HG03196 (cell line): Measurements from ENCODE around the gene GRIN2C.

Experiments used
- ATAC-seq: cut with Tn5 transposase; IDR thresholded peaks from one replicate; pipeline ENCODE4 v1.9.1; 2021; ENCODE audit not compliant: unreplicated experiment

Gene GRIN2C

DNA sequence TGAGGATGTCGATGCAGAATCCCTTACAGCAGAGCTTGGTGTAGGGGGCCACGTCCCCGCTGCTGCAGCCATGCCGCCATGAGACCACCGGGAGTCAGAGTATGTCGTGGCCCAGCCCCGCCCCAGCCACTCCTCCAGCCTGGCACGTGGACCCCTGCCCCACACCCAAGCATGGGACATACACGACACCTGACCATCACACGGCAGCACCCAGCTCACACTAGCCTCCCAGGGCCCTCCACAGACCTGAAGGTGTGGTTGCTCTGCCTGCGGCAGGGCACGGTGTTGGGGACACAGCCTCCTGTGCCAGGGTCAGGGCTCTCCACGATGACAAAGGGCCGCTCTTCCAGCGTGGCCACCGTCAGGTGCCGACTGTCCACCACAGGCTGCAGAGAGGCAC lies 9.4 kb downstream of the GRIN2C start:
- no peak for ATAC-seq

DNA sequence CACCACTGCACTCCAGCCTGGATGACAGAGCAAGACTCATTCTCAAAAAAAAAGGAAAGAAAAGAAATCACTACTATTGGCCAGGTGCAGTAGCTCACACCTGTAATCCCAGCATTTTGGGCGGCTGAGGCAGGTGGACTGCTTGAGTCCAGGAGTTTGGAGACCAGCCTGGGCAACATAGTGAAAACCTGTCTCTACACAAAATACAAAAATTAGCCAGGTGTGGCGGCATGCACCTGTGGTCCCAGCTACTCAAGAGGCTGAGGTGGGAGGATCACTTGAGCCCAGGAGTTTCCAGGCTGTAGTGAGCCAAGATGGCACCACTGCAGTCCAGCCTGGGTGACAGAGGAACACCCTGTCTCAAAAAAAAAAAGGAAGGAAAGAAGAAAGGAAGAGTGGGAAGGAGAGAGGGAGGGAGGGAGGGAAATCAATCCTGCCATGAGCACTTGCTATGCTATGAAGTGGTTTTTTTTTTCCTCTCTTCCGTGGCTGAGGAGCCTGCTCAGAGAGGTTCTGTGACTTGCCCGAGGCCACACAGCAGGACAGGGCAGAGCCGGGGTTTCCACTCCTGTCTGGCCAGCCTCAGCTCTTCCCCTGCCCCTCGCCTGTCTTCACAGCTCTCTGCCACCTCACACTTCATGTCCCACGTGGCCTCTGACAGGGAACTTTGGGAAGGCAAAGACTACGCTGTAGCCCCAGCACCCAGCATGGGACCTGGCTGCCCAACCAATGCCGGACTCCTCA lies 10.9 kb downstream of the GRIN2C start:
- ATAC-seq, result no peak

DNA sequence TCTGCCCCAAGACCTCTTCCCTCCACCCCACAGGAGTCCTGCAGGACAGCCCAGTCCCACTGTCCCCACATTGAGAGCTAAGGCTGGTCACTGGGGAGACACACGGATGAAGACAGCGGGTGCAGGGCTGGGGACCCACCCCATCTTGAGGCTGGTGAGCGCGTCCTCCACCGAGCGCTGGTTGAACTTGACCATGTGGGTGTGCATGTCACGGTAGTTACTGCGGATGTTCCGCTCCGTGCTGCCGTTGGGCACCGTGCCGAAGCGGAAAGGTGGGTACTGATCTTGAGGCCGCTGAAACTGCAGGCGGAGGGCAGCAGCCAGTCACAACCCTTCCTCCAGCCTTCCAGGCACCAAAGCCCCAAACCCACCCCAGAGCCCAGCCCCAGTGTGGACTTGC lies 13.1 kb downstream of the GRIN2C start:
- ATAC-seq, result no peak

DNA sequence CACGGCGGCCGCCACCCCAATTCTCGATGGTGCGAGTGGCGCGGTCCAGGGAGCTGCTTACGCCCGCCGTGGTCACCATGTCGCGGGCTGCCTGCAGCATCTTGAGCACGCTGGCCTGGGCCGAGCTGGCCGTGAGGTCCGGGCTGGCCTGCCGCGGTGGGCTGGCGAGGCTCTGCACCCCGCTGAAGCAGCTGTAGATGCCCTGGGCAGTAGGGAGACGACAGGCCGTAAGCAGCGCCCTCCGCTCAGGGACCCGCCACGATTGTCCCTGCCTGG lies 16.4 kb downstream of the GRIN2C start:
- ATAC-seq, result no peak

DNA sequence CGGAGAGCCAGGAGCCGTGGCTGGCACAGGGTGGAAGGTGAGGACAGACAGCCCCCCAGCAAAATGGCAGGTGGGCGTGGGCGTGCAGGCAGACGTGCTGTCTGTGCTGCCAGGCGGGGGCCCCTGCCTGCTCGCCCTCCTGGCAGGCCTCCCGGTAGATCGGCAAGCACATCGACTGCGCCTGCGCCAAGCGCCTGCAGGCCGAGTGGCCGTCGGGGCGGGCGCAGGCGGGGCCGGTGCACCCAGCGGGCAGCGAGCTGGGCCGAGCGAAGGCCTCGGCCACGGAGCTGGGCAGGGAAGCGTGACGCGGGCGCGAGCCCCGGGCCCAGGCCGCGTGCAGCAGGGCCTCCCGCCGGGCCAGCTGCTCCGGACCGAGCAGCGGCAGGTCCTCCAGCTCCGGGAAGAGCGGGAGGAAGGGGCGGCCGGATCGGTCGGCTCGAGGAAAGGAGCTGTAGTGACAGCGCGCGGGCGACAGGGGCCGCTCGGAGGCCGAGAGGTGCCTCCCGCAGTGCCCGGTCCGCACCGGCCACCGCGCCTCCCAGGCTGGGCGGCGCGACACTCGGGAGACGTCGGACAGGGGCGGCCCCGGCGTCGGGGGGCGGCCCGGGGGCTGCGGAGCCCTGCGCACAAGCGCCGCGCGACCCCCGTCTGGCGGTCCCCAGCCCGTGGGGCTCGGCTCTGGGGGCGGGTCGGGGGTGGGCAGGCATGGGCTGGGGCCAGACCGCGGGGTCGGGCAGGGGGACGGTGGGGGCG lies 16.9 kb downstream of the GRIN2C start:
- no peak for ATAC-seq

DNA sequence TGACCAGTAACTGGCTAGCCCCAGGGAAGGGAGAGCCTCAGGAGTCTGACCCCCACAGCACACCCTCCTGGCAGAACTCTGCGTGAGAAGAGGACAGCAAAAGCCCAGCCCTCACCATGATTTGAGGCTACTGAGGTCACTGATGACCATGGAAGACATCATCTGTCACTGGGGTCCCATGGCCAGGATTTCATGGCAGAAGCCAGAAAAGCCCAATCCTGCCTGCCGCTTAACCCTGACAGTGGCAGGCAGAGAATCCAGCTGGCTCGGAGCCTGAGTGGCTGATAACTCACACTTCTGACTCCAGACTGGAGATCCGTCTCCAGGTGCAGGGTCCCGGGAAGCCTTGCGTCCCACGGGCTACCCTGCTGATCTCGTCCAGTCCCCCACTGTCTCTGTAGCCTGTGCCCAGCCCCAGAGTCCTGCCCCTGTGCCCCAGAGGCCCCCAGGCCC lies 17.5 kb downstream of the GRIN2C start:
- no peak for ATAC-seq

DNA sequence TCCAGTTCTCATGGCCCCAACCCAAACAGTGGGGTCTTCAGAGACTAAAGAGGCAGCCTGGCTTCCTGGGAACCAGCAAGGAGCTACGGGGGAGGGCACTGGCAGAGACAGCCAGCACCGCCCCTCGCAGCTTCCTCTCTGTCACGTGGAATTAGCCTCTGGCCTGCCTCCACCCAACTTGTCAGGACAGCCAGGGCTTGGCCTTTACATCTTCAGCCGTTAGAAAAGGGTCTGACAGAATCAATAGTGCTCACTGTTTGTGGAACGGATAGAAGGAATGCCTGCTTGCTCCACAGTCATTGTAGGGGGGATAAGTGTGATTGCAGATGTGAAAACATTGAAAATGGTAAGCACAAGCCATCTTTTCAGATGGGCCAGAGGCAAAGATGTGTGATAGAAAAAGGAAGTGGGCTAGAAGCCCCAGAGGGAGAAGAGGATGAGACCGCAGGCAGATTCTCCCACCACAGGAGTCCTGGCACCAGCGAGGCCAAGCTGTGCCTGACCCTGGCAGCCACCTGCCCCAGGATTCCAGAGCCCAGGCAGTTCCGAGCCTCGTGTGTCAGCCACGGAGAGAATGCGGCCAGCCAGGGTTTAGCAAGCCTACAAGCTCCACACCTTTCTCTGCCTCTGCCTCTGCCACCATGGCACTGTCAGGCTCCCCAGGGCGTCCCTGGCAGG lies 18.6 kb downstream of the GRIN2C start:
- no peak for ATAC-seq

DNA sequence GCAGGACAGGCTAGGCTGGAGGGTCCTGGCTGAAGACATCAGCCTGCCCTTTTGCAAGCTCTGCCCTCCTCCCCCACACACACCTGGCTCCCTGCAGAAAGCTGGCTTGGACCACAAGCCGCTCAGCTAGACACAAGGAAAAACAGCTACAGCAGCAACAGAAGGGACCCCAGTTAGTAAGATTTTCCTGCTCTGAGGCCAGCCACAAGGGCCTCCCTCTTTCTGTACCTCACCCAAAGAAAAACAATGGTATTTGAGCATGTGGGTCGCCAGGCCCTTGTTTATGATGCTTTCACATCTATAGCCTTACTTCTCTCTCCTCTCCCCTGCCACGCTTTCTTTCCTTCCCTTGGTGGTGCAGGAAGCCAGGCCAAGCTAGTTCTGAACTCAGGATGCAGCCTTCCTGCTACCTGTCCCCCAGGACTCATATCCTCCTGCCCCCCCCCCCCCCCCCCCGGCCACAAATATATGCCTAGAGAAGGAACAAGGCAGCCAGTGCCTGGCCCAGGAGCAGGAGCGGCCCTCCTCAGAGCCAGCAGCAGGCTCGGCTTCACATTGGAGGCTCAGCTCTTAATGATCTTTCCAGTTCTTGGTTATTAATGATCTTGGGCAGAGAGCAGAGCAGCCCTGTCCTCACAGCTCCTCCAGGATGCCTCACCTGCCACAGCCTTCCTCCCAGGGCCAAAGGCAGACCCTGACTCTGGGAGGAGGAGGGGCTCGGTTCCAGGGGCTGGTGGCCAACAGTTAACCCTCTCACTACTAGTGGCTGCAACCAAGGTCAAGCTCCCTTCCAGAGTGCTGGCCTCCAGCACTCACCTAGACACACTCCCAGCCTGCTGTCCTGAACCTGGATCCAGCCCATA lies 19.5 kb downstream of the GRIN2C start:
- no peak for ATAC-seq

DNA sequence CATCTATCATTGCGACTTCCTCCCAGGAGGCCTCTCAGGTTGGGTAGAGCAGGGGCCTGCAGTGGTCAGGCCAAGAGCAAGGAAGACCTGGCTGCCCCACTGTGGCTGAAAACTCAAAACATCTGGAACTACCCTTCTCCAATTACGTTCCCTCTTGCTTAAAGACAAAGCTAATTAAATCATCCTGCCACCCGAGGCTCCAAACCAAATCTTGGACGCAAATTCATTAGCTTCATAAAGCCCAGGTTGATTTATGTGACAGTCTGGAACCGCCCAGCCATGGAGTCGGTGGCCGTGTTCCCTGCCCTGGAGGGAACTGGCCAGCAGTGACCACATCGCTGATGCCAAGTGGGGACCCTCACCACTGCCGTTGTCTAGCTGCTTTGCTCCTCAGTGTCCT lies 21.4 kb downstream of the GRIN2C start:
- no peak for ATAC-seq

DNA sequence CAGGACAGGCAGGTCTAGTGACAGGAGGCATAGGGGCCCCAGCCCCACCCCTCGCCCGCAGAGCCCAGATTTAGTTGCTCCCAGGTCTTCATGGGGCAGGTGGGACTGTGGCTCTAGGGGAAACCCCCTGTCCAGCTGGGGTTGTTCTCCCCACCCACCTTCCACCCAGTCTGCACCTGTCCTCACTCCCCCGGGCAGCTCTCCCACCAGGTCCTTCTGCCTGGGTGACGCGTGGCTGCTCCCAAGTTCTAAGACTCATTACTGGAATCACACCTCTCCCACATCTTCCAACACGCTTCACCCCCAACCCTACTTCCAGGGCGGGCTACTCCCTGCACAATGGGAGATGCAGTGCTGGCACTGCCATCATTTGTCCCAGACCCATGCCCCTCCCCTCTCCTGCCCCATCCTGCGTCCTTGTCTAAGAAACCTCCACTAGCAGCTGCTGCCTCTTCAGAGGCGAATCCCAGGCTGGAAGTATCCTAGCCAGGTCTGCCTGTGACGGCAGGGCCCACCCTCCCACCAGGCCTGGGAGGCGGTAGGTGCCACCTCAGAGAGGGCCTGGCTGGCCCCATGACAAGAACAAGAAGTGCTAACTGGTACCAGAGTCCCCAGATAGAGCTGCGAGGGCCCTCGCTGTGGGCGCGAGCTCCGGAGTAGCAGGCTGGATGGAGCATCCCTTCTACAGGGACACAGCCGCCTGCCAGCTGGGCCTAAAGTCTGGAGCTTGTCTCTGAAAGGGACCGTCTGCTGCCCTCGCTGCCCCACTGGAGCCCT lies 22.8 kb downstream of the GRIN2C start:
- ATAC-seq, result no peak

DNA sequence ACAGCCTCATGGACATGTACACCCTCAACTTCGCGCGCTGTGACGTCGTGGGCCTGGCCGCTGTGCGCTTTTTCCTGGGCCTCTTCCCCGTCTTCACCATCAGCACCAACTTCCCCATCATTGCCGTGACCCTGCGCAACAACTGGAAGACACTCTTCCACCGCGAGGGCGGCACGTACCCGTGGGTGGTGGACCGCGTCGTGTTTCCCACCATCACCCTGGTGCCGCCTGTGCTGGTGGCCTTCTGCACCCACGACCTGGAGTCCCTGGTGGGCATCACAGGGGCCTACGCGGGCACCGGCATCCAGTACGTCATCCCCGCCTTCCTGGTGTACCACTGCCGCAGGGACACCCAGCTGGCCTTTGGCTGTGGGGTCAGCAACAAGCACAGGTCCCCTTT lies 23.5 kb downstream of the GRIN2C start:
- ATAC-seq, result no peak

DNA sequence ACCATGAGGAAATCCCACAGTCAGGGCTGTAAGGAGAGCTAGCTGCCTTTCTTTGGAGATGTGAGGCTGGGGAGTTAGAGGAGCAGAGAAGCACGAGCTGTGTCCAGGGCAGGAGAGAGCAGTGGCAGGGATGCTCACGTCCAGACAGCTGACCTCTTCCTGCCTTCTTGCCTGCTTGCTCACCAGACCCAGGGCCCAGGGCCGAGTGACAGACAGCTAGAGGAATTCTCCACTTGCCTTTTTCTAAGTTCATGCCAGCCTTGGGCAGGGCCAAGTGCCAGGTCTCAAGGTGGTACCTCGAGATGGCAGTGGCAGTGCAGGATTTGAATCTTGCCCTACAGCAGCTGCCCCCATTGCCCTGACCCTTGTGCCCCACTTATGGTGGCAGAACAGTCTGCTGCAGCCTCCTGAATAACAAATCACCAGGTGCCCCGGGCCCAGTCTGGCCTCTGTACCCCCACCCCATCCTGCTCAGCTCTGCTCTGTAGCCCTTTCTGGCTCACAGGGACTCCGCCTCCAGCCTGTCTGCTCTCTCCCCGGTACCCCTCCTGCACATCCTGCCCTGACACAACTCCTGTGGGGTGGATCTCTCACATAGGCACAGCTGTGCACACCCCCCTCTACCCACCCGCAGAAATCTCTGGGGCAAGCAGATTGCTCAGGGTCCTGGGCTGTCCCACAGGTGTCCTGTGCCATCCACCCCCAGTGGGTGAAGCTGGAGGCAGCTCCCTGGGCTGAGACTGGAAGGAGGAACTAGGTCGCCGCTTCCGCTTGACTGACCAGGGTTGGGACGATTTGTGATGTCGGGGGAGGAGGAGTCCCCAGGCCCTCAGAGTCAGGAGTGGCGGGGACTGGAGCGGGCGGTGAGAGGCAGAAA lies 25.9 kb downstream of the GRIN2C start:
- ATAC-seq, result no peak

DNA sequence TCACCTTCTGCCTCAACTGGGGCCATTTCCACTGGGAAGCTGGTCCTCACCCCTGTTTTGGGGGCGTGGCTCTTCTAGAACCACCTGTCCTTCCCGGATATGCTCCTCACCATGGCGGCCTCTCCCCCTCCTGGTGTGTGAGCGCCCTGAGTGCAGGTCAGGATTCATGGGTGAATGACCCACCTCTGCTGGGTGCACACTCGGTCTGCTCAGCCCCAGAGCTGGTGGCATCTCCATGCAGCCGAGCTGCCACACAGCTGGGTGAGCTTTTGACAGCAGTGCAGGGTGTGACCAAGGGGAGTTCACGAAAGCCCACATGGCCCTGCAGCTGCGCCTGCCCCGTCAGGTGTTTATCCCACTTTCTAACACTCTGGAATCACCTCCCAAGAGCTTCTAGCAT lies 27.3 kb downstream of the GRIN2C start:
- no peak for ATAC-seq

DNA sequence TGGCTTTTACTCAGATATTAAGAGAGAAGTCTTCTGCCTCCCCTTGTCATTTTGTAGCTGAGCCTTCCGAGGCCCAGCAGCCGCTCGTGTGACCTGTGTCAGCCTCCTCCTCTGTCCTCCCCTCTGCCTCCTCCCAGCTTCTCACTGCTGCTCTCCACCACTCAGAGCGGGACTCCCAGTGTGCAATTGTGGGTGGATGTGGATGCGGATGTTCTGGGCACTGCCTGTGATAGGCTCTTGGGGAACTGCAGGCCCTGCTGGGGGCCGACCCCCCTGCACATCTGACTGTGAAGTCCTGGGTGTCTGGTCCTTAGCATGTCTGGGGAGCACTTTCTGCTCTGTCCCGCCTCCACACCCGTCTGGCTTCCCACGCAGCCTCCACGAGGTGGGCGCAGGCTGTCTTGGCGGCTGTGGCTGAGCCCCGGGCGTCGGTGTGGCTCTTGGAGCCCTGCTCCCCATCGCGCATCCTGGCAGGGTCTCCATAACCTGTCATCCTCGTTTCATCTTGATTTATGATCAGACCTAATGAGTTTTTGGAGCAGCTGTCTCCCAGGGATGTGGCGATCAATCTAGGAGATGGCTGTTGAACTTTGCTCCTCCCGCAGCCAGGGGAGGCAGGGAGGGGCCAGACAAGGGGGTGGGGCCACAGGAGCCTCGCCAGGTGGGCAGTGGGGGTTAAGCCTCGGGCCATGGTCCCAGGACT lies 28.1 kb downstream of the GRIN2C start:
- ATAC-seq, result no peak

DNA sequence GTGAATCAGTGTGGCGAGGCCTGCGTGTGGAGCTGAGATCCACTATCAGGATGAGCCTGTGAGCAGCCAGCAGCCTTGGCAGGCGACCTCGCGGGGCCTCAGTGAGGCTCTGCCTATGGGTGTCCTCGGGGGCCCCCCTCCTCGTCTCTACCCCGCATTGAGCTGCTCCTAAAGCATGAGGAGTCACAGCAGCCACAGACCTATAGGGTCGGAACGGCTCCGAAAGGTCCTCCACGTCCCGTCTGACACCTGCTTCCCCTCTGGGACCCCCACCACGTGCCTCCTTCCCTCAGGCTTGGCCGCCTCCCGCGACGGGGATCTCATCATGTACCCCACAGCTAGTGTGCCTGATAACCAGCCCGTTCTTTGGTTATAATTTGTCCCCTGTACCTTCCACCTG lies 28.8 kb downstream of the GRIN2C start:
- no peak for ATAC-seq

DNA sequence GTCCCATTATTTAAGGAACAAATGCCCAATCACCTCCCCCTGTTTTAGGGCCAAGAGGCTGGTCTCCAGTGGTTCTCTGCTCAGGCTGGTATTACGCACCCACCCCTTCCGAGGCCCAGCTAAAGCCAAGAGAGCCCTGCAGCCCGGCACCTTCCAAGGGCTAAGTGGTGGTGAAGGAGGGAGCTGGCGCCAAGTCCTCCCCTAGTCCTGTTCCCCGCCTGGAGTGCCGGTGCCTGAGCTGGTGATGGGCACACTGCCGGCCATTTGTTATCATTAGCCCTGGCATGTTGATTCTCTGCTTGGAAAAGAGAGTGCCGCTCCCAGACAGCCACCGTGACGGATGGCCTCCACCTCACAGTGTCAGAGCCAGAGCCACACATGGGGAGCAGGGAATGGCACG lies 31.9 kb downstream of the GRIN2C start:
- no peak for ATAC-seq

DNA sequence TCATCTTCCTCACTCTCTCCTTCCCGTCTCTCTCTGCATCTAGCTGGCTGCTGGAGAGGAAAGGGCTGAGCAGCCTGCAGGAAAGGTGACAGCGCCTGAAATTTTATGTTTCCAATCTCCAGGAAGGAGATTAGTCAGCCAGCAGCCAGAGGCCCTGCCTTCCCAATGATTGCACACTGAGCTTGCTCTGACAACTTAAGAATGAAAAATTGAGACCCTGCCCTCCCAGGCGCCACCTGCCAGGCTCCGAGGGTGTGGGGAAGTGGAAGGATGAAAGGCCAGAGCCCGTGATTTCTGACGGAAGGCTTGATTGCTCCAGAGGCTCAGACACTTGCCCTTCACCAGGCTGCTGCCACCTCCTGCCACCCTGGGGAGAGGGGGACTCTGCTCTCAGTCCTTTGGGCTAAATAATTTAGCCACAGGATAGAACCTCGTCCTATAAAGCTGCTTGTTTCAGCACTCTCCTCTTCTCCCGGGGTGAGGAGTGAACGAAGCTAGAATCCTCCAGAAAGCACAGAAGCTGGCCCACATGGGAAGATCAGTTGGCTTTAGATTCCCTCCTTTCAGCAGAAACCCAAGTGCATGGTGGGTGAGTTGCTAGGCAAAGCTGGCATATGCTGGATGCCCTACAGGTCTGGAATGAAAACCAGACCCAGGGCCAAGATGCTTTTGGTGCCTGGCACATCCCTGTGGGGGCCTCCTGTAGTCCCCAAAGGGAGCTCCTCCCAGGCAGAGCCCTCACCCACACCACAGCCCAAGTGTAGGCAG lies 33.5 kb downstream of the GRIN2C start:
- ATAC-seq, result no peak

DNA sequence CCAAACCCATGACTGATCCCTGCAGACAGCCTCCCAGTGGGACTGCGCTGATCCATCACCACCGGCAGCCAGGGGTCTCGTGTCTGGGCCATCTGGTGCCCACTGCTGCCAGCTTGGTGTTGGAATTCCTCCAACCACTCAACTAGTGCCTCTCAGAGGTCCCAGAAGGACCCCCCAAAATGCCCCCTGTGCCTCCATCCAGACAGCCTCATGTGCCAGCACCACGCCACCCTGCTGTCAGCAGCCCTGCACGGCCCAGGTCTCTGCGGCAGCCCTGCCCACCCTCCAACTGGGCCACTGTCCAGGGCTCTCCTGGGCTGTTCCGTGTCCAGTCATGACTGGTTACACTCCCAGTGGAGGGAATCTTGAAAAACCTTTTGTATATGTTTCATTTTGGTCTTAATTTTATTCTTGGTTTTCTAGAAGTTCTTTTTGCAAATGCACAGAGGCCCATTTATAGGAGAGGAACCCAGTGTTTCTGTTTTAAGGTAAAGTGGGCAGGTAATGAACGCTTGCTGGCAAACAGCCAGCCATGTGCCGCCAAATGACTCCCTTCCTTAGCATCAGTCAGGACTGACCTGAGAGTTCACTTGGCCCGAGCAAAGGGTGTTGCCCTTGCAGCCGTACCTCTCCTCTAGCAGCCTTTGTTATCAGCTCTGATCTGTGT lies 34.6 kb downstream of the GRIN2C start:
- no peak for ATAC-seq
